Measurements from ENCODE around the gene ACTG1.
A peak's percentile ranks its signal among the peaks of the same experiment; 100 is the strongest.

Gene ACTG1

GRCh38 chr17:81517339-81518112 lies 4.9 kb upstream of the ACTG1 start:
- no peak for DNase-seq (ENCODE audit: low spot score)

- no peak for DNase-seq (ENCODE audit: low spot score)
These were observed 4.4 kb upstream of the ACTG1 start for GRCh38 chr17:81517009-81517338.

- DNase-seq (ENCODE audit: low spot score): no peak
These were observed 3.8 kb upstream of the ACTG1 start for GRCh38 chr17:81516439-81516838.

- DNase-seq (ENCODE audit: low spot score): no peak
These were observed 3.0 kb upstream of the ACTG1 start for GRCh38 chr17:81515530-81516041.

GRCh38 chr17:81514739-81515529 lies 2.3 kb upstream of the ACTG1 start:
- DNase-seq (ENCODE audit: low spot score): peak; percentile 87

- DNase-seq (ENCODE audit: low spot score): no peak
These were observed 1.8 kb upstream of the ACTG1 start for GRCh38 chr17:81514489-81514738.

- DNase-seq (ENCODE audit: low spot score): no peak
These were observed 1.3 kb upstream of the ACTG1 start for GRCh38 chr17:81513753-81514488.

- DNase-seq (ENCODE audit: low spot score): peak; percentile 76
These were observed 763 bp upstream of the ACTG1 start for GRCh38 chr17:81513372-81513752.

- no peak for DNase-seq (ENCODE audit: low spot score)
These were observed 616 bp downstream of the ACTG1 start for GRCh38 chr17:81511804-81512561.

- no peak for DNase-seq (ENCODE audit: low spot score)
These were observed 1.1 kb downstream of the ACTG1 start for GRCh38 chr17:81511554-81511803.

- no peak for DNase-seq (ENCODE audit: low spot score)
These were observed 1.6 kb downstream of the ACTG1 start for GRCh38 chr17:81510785-81511553.

GRCh38 chr17:81509972-81510784 lies 2.4 kb downstream of the ACTG1 start:
- no peak for DNase-seq (ENCODE audit: low spot score)

GRCh38 chr17:81509207-81509971 lies 3.2 kb downstream of the ACTG1 start:
- DNase-seq (ENCODE audit: low spot score): no peak

- no peak for DNase-seq (ENCODE audit: low spot score)
These were observed 3.9 kb downstream of the ACTG1 start for GRCh38 chr17:81508639-81509206.

GRCh38 chr17:81503619-81504018 lies 9.0 kb downstream of the ACTG1 start:
- DNase-seq (ENCODE audit: low spot score): no peak

- DNase-seq (ENCODE audit: low spot score): no peak
These were observed 10.1 kb downstream of the ACTG1 start for GRCh38 chr17:81502471-81503017.

GRCh38 chr17:81500047-81500446 lies 12.6 kb downstream of the ACTG1 start:
- DNase-seq (ENCODE audit: low spot score): no peak

GRCh38 chr17:81499601-81499970 lies 13.0 kb downstream of the ACTG1 start:
- no peak for DNase-seq (ENCODE audit: low spot score)

- no peak for DNase-seq (ENCODE audit: low spot score)
These were observed 13.5 kb downstream of the ACTG1 start for GRCh38 chr17:81498953-81499600.

Data from D341Med (cell line).